ENCODE data around the gene TP73.

TP73 gene

DNA sequence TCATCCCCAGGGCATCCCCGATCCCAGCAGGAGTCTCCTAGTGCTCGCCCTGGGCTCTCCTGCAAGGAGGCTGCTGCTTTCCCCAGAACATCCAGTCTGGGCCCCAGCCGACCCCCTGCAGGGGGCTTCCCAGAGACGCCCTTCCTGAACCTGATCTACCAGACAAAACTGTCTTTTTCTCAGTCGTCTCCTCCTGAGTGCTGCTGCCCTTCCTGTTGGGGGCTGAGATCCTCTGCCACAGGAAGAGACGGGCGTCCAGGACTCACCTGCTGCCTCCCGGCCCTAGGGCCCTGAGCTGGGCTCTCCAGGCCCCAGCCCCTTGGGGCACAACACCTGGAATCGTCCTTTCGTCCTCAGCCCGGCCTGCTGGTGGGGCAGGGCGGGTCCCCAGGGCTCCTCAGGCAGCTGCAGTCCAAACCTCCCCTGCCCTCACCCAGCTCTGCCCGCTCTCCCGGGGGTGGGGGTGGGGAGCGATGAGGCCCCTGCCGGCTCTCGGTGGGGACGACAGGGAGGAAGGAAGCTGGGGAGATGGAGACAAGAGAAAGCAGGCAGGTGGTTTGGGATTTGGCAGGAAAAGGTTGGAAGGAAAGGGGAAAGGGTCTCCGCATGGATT lies 36.9 kb downstream of the TP73 start:
- no peak for DNase-seq (ENCODE audit: low spot score)

DNA sequence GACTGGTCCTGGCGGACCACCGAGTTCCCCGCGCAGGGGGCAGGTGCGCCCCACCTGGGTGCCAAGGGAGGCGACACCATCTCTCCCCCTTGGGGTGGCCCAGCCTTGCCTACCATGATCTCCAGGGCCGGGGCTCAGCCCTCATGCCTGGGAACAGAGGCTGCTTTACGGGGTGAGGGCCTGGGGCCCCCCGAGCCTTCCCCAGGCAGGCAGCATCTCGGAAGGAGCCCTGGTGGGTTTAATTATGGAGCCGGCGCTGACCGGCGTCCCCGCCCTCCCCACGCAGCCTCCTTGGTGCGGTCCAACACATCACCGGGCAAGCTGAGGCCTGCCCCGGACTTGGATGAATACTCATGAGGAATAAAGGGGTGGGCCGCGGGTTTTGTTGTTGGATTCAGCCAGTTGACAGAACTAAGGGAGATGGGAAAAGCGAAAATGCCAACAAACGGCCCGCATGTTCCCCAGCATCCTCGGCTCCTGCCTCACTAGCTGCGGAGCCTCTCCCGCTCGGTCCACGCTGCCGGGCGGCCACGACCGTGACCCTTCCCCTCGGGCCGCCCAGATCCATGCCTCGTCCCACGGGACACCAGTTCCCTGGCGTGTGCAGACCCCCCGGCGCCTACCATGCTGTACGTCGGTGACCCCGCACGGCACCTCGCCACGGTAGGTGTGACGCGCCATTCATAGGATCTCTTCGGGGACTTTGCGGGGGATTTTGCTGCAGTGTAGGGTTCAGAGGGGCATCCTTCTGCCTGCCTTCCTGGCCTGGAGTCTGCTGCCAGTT lies 38.2 kb downstream of the TP73 start:
- no peak for DNase-seq (ENCODE audit: low spot score)

DNA sequence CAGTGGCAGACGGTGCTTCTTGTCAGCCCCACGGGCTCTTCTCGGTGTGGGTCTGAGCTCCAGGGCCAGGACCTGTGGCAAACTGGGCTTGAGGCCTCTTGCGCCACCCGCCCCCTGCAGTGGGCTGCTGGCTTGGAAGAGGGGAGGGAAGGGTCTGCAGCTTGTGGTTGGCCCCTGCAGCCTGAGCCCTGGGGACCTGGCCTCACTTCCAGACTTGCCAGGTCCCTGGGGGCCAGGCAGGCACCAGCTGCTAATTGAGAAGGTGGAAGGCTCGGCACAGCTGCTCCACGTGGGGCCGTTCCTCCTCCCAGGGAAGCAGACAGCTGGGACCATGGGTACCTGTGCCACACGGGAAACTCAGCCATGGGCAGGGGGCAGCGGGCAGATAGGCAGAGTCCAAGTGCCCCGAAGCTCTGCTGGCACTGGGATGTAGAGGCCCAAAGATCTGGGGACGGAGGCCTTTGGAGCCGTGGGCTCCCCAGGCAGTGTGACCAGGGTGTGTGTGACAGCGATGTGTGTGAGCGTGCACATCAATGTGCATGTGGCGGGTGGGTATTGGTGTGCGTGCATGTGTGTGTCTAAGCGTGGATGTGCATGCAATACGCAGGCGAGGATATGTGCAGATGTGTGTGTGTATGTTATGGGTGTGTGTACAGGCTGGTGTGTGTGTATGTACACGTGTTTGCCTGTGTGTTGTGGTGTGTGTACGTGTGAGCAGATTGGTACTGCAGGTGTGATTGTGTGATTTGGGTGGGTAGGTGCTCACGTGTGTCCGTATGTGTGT lies 39.3 kb downstream of the TP73 start:
- no peak for DNase-seq (ENCODE audit: low spot score)

DNA sequence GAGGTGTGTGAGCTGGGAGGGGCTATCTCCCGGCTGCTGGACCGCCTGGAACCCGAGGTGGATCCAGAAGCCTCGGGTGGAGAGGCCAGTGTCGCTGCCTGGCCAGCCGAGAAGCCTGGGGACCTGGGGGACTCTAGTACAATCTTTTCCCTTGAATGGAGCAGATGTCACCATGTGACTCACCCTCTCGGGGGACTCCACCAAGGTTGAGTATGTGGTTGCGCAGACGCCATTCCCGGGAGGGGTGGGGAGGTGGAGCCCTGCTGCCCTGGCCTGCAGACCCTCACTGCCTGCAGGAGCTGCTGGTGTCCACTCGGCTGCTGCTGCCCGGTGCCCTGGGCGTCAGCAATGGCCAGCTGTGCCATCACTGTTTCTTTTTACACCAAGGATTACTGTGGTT lies 40.3 kb downstream of the TP73 start:
- no peak for DNase-seq (ENCODE audit: low spot score)

DNA sequence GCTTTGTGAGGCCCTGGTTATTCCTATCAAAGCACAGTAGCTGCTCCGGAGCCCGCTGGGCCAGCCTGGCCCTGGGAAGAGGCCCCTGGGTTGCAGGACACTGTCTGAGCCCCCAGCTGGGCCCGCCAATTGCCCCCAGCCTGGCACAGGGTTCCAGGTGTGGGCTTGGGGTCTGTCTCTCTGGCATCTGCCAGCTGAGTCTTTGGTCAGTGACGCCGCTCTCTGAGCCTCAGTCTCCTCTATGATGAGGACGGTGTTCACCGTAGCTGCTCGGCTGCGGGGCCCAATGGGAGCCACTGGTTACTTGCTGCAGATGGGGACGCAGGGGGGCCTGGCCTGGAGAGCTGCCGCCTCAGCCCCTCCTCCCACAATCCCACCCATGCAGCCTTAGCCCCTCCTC lies 41.0 kb downstream of the TP73 start:
- DNase-seq (ENCODE audit: low spot score), result no peak

DNA sequence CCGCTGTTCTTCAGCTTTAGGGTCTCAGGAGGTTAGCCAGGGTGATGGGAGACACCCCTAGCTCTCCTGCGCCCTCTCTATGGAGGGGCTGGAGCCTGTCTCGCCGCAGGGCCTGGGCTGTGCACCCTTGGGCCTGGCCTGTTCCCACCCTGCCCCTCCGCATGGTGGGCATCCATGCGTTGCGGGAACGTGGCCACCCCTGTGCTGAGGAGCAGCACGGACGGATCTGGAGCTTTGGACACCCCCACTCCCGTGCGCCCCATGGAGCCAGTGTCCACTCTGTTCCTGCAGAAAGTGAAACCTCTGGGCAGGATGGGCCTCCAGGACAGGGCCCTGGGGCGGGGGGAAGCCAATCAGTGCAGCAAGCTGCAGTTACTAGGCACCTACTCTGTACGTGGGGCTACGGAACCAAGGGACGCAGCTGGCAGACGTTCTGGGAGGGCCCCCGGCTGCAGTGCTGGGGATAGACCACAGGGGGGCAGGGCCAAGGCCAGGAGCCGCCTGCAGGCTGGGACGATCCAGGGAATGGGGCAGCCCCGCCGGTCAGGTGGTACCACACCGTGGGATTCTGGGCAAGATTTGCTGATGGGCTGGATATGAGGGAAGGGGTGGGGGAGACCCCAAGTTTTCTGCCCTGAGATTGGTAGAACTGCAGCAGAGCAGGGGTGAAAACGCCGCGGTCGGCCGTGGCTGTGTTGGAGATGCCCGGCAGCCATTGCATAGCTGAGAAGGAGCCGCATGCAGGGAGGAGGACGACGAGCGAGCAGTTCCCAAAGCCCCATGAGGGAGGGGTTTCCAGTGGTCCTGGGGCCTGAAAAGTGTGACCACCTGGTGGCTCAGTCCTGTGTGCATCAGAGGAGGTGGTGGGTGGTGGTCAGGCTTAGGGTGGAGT lies 43.3 kb downstream of the TP73 start:
- DNase-seq (ENCODE audit: low spot score), result no peak

DNA sequence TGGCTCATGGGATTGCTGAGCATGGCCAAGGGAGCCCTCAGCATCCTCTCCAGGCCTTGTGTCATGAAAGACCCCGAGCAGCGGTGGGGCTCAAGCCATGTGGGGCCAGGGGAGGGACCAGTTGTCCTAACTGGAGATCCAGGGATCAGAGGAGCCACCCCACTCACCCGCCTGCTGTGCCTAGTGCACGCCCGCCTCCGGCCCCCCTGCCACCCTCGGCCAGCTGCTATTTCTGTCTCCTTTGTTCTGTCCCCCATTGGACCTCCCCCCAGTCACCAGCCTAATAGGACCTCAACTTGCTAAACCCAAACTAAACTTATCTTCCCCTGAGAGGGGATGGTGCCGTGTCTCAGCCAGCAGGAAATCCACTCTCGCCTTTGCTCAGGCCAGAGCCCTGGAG lies 44.4 kb downstream of the TP73 start:
- DNase-seq (ENCODE audit: low spot score), result no peak

DNA sequence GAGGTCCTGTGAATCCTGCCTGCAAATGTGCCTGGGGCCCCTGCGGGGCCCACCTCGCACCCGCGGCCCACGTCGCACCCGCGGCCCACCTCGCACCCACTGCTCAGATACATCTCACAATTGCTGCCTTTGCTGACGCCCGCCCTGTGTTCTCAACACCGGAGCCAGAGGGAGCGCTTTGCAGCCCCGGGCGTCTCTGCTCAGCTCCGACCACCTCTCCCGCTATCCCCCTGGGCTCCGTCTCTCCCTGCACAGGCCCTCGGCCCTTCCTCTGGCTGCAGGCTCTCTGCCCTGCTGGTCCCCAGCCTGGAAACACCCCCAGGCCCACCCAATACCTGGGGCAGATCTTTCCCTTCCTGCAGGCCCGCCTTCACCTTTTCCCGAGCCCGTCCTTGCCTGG lies 44.8 kb downstream of the TP73 start:
- DNase-seq (ENCODE audit: low spot score), result no peak

DNA sequence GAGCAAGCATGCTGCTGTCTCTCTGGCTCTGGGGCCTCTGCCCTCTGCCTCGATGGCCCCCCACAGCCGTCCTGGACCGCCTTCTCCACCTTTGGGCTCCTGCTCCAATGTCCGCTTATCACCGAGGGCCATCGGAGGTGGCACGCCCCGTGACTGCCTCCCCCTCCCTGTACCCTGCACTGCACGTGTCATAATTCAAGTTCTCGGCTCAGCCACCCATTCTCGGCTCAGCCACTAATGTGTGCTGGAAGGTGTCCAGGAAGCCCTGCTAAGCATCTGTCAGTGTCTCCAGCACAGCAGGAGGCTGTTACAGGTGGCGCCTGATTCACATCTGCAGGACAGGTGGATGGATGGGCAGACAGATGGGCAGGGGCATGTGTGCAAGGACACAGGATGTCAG lies 45.5 kb downstream of the TP73 start:
- DNase-seq (ENCODE audit: low spot score), result no peak

DNA sequence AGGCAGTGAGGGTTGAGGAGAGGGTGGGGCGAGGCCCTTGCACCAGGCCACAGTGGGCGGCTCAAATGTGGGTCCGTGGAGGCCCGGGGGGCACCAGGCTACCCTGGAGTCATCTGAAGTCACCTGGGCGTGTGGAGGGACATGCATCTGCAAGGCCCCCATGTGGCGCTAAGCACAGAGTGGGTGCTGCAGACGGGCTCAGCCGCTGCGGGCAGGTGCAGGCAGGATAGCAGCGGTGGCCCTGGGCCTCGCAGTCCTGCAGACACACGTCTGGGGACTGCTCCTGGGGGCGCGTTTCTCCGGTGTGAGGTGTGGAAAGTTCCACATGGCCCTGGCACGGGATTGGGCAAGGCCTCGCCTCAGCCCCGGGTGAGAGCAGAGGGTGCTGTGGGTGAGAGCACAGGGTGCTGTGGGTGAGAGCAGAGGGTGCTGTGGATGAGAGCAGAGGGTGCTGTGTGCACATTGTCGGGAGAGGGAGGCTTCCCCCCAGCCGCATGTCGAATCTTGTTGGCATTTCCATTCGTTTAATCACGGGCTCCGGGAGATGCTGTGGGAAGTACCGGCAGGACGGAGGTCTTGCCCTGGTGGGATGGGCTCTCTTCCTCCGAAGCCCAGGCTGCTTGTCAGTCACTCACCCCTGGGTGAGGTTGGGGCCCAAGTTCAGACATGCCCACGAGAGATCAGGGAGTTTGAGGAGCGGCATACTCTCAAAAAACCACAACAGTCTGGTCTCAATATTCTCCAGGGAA lies 46.5 kb downstream of the TP73 start:
- no peak for DNase-seq (ENCODE audit: low spot score)

DNA sequence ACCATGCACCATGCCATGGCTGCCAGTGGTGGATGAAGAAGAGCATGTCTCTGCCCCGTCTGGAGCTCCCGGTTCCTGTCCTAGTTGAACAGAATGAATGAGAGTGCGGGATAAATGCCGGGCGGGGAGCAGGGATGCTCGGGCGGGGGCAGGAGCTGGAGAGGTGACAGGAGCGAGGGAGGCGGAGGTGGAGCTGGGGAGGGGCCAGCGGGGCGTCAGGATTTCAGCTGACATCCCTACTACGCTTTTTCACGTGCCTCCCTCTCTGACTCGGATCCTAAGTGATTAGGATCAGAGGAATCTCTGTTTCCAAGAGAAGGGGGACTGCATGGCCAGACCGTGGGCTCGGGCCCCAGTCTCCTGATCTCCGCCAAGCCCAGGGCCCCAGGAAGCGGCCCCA lies 47.3 kb downstream of the TP73 start:
- no peak for DNase-seq (ENCODE audit: low spot score)

DNA sequence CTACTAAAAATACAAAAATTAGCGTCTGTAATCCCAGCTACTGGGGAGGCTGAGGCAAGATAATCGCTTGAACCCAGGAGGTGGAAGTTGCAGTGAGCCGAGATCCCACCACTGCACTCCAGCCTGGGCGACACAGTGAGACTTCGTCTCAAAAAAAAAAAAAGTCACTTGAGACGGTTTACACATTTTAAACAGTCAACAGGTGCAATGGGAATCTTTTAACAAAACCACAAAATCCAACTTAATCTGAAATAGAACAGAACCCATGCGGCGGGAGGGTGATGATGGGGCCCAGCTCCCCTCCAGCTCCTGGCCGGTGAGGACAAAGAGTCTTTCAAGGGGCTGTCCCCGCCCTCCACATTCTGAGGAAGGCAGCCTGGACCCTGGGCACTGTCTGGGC lies 48.3 kb downstream of the TP73 start:
- no peak for DNase-seq (ENCODE audit: low spot score)

DNA sequence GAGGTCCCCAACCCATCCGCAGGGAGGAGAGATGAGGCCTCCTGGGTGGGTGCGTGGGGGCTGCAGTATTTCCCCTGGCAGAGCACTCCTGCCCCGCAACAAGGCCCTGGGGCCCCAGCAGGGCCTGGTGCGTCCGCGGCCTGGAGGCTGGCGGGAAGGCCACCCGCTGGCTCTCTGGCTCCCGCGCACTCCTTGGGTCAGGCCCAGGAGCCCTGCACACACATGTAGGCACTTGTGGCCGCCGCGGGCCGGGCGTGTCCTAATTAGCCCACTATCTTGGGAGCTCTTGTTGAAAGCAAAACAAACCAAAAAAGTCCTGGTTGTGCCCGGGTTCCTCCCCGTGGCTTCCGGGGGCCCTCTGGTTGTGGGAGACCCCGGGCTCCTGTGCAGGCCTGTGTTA lies 50.2 kb downstream of the TP73 start:
- DNase-seq (ENCODE audit: low spot score), result no peak

DNA sequence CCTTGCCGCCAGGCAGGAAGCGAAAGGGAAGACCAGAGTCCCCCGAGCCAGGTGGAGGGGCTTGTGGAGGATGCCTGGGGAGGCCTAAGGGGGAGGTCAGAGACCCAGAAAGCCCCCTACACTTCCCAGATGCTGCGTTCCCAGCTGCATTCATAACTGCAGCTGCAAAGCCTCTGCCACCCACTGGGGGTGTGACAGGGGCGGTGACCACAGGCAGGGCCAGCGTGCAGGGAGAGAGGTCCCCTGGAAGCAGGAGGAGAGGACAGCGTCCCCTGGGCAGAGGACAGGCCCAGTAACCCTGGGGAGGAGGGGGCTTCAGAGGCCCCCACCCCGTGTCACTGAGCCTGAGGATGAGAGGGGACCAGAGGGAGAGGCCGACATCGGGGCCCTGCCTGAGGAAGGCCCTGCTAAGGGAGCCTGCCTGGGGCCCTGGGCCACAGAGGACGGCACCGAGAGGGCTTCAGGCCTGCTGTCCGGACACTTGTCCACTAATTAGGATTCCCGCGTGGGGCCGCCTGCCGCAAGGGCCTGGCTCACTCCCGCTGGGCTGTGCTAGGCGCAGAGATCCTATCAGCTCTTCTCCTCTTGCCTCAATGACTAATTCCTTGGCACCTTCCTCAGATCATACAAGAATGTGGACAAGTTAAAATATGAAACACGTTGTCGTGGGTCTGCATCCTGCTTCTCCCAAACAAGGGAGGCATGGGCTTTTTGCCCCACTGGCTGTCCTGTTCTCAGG lies 50.8 kb downstream of the TP73 start:
- no peak for DNase-seq (ENCODE audit: low spot score)

DNA sequence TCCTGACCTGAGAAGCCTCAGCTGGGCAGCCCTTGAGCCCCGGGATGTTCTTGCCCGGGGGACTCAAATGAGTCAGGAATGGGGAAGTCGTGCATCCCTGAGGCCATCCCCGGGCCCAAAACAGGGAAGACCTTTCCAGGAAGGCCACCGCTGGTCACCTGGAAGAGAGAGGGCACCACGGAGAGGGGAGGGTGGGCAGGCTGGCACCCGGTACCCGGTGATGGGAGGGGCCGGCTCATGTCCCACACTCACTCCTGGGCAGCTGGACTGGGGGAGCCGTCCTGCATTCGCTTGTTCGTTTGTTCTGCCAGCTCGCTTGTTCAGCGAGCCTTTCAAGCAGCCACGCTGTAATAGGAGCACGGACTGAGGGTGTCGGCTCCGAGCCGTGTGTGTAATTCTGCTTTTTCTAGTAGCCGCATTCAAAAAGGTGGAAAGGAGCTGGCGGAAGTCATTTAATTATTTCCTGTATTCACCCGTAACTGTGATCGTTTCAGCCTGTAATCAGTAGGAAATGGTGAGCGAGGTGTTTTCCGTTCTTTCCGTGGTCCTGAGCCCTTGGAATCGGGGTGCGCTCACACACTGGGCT lies 51.6 kb downstream of the TP73 start:
- DNase-seq (ENCODE audit: low spot score), result no peak

DNA sequence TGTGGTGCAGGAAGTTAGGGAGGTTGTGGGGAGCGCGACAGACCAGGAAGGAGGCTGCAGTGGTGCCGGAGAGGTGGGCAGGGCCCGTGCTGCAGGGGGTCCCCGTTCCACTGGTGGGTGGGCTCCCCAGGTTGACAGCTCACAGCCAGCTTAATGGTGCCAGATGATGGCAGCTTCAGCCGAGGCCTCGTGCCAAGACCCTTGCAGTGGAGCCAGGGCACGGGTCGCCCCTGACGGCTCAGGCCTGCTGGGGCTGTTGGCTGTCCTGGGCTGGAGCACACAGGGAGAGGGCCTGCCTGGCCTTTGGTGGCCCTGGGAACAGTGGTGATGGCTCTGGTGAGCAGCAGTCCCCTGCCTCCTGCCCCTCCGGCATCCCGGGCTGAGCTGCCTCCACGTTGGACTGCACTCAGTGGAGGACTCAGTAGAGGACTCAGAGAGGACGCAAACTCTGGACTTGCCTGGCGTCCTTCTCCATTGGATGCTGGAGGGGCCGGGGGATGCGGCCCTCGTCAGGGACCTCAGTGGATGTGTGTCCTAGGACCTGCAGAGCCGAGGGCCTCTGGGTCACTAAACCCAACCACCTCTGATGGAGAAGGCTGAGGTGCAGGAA lies 53.1 kb downstream of the TP73 start:
- DNase-seq (ENCODE audit: low spot score), result no peak

DNA sequence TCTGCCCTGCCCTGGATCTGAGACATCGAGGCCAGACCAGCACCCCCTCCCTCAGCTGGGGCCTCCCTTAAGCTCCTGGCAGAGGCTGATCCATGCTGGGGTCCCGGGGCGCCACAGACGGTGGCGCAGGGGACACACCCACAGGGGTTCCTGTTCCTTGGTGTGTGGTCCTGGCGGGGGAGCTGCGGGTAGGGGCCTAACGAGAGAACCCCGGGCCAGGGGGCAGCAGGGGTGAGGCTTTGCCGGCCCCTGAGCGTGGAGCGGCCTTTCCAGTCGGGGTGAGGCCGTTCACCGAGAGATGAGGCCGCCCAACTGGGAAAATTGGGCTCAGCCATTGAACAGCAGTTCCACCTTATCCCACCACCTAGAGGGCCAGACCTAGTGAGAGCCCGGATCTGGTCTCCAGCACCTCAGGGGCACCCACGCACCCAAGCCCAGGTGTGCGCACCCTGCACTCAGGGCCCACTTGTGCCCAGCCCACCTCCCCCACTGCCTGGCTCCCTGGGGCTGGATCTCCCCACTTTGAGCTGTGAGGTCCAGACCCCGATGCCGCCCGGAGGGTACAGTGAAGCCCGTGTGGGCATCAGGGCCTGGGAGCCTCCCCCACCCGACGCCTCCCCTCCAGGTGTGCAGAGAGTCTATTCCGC lies 54.5 kb downstream of the TP73 start:
- no peak for DNase-seq (ENCODE audit: low spot score)

DNA sequence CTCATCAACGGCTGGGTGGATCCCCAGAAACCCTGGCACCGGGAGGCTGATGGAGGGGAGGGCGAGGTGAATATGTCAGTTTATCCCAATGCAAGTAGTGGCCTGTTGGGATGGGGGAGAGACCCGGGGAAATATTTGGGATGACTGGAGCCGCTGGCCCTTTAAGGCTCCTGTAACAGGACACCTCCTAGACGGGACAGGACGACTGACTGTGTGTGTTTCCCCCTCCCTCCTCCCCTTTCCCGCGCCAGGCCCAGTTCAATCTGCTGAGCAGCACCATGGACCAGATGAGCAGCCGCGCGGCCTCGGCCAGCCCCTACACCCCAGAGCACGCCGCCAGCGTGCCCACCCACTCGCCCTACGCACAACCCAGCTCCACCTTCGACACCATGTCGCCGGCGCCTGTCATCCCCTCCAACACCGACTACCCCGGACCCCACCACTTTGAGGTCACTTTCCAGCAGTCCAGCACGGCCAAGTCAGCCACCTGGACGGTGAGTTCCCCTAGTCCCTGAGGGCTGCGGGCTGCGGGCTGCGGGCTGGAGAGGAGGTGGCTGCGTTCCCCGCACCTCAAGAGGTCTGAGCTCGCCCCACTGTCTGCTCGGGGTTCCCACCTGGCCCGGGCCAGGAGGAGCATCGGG lies 55.1 kb downstream of the TP73 start:
- no peak for DNase-seq (ENCODE audit: low spot score)

DNA sequence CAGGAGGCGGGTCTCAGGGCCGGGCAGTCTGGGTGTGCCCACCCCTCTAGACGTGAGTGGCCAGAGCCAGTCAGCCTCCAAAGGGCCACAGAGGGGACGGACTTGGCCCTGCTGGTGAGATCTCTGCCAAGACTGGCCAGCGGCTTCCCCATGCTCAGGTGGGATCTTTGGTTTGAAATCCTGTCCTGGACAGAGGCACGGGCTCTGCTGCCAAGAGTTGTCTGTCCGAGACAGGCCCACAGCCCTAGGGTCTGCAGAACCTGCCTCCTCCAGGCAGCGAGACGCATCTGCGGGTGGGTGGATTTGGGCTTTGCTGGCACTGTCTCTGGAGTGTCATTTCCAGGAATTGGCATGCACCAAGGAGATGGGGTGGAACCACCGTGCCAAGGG lies 55.6 kb downstream of the TP73 start:
- DNase-seq (ENCODE audit: low spot score), result no peak

All from CD4-positive, alpha-beta T cell treated with Interleukin-6 at 100 ng/mL for 8 hours (primary cell).